WERI-Rb-1 (cell line): ENCODE data around the gene PRR11.
"Not testable (repeated sequence)": the region's sequence is repeated elsewhere in the genome, so short reads cannot be mapped to it uniquely, and the experiment has no call there.

Source experiments
- DNase-seq: peaks from one replicate; pipeline ENCODE4 v3.0.0-alpha.2; 2020
- H3K27ac ChIP-seq: fragments of 250-450 bp; sonication (Bioruptor Pico); 2 replicates; pipeline ENCODE4 v1.5.1; 2020; ENCODE audit warnings: mild to moderate bottlenecking, moderate library complexity
- H3K27me3 ChIP-seq: fragments of 250-450 bp; sonication (Bioruptor Pico); 2 replicates; pipeline ENCODE4 v1.5.1; 2021; ENCODE audit warnings: mild to moderate bottlenecking, low read depth, moderate library complexity; ENCODE audit not compliant: insufficient read depth, severe bottlenecking
- H3K36me3 ChIP-seq: fragments of 250-450 bp; sonication (Bioruptor Pico); 2 replicates; pipeline ENCODE4 v1.5.1; 2020; ENCODE audit warnings: mild to moderate bottlenecking, moderate library complexity
- H3K4me3 ChIP-seq: 2 replicates; pipeline ENCODE4 v1.5.1; 2011; ENCODE audit warnings: low read depth, mild to moderate bottlenecking, control low read depth, low read length
- H3K9me3 ChIP-seq: fragments of 250-450 bp; sonication (Bioruptor Pico); 2 replicates; pipeline ENCODE4 v1.5.1; 2021; ENCODE audit warnings: mild to moderate bottlenecking, moderate library complexity; ENCODE audit not compliant: severe bottlenecking
- CTCF ChIP-seq: IDR thresholded peaks from 2 replicates; pipeline ENCODE4 v1.5.1; 2011; ENCODE audit warnings: low read depth, mild to moderate bottlenecking, control low read depth, inconsistent platforms, low read length

Gene PRR11

GRCh38 chr17:59223813-59224212 lies 68.3 kb downstream of the PRR11 start:
- H3K4me3 ChIP-seq, result no peak overlapping the region
- no peaks in the 10 kb centered on the region for H3K36me3 ChIP-seq
- no peaks in the 10 kb centered on the region for H3K27me3 ChIP-seq
- no peak for DNase-seq
- no peak for TF ChIP-seq CTCF
- no peak overlapping the region for H3K27ac ChIP-seq
- H3K9me3 ChIP-seq, result no peaks in the 10 kb centered on the region

GRCh38 chr17:59228588-59228987 lies 73.0 kb downstream of the PRR11 start:
- H3K36me3 ChIP-seq, H3K4me3 ChIP-seq, H3K27ac ChIP-seq, H3K9me3 ChIP-seq, DNase-seq, H3K27me3 ChIP-seq: not testable (repeated sequence)

- TF ChIP-seq CTCF, result no peak
- no peak overlapping the region for H3K27ac ChIP-seq
- no peaks in the 10 kb centered on the region for H3K27me3 ChIP-seq
- H3K4me3 ChIP-seq, result no peak overlapping the region
- no peak for DNase-seq
- no peaks in the 10 kb centered on the region for H3K9me3 ChIP-seq
- H3K36me3 ChIP-seq, result no peaks in the 10 kb centered on the region
These were observed 75.2 kb downstream of the PRR11 start for GRCh38 chr17:59230764-59231163.

- Histone ChIP-seq H3K9me3 (no peaks in the 10 kb centered on the region), H3K27ac (no peak overlapping the region), H3K27me3 (no peaks in the 10 kb centered on the region), H3K4me3 (no peak overlapping the region), H3K36me3 (no peaks in the 10 kb centered on the region)
- DNase-seq, result no peak
- no peak for TF ChIP-seq CTCF
These were observed 79.1 kb downstream of the PRR11 start for GRCh38 chr17:59234631-59235030.

- Histone ChIP-seq H3K4me3 (no peak overlapping the region), H3K27me3 (no peaks in the 10 kb centered on the region), H3K36me3 (no peaks in the 10 kb centered on the region), H3K27ac (no peak overlapping the region), H3K9me3 (no peaks in the 10 kb centered on the region)
- no peak for DNase-seq
- no peak for TF ChIP-seq CTCF
These were observed 83.4 kb downstream of the PRR11 start for GRCh38 chr17:59238906-59239305.

GRCh38 chr17:59244081-59244480 lies 88.5 kb downstream of the PRR11 start:
- no peaks in the 10 kb centered on the region for H3K27me3 ChIP-seq
- H3K27ac ChIP-seq, result no peak overlapping the region
- no peaks in the 10 kb centered on the region for H3K36me3 ChIP-seq
- no peaks in the 10 kb centered on the region for H3K9me3 ChIP-seq
- no peak for TF ChIP-seq CTCF
- DNase-seq, result no peak
- H3K4me3 ChIP-seq, result no peak overlapping the region
